H1 (cell line): Measurements from ENCODE around the gene SMOC2.

ENCODE experiments used
- CBX8 ChIP-seq: fragments of 300-800, 300-1000 bp; sonication (generic); IDR thresholded peaks from 2 replicates; pipeline ENCODE4 v1.7.1; 2016; ENCODE audit warnings: low read depth, low read length, borderline replicate concordance
- CHD1 ChIP-seq: IDR thresholded peaks from 2 replicates; pipeline ENCODE4 v1.6.1; 2012; ENCODE audit warnings: low read depth, low read length, improper control_type of control experiment
- EP300 ChIP-seq, 2 experiments: IDR thresholded peaks; 1 replicate in 1 of 2; 2 replicates in 1 of 2; pipeline ENCODE4 v1.6.1; 2011 to 2012; ENCODE audit warnings: low read depth in 2 of 2, low read length in 2 of 2, mild to moderate bottlenecking in 2 of 2, borderline replicate concordance in 1 of 2, inconsistent platforms in 1 of 2, moderate library complexity in 1 of 2
- EZH2 ChIP-seq: fragments of 200-600 bp; sonication (generic); IDR thresholded peaks from 2 replicates; pipeline ENCODE4 v1.7.1; 2012; ENCODE audit warnings: low read depth, mild to moderate bottlenecking, moderate library complexity, low read length, inconsistent platforms; ENCODE audit not compliant: severe bottlenecking
- JUN ChIP-seq: IDR thresholded peaks from 2 replicates; pipeline ENCODE4 v1.6.1; 2011; ENCODE audit warnings: low read depth, mild to moderate bottlenecking, improper control_type of control experiment, low read length
- NRF1 ChIP-seq: IDR thresholded peaks from 2 replicates; pipeline ENCODE4 v1.6.1; 2011; ENCODE audit warnings: mild to moderate bottlenecking, low read depth, low read length, improper control_type of control experiment
- POLR2A ChIP-seq, 2 experiments: IDR thresholded peaks; 1 replicate in 1 of 2; 2 replicates in 1 of 2; pipeline ENCODE4 v1.6.1; 2011; ENCODE audit warnings: low read depth in 2 of 2, low read length in 2 of 2, mild to moderate bottlenecking in 2 of 2; ENCODE audit errors: control extremely low read depth in 1 of 2
- POLR2AphosphoS5 ChIP-seq: IDR thresholded peaks from 2 replicates; pipeline ENCODE4 v1.6.1; 2011; ENCODE audit warnings: low read depth, low read length
- RAD21 ChIP-seq, 2 experiments: IDR thresholded peaks in 1 of 2; conservative IDR thresholded peaks in 1 of 2; 2 replicates each; pipeline ENCODE4 v1.6.1; 2011; ENCODE audit warnings: low read depth in 2 of 2, low read length in 2 of 2, improper control_type of control experiment in 1 of 2, inconsistent platforms in 1 of 2, mild to moderate bottlenecking in 1 of 2, moderate library complexity in 1 of 2
- SIRT6 ChIP-seq: IDR thresholded peaks from one replicate; pipeline ENCODE4 v1.7.1; 2012; ENCODE audit warnings: low read length, inconsistent platforms
- SUZ12 ChIP-seq: fragments of 200-600 bp; sonication (generic); IDR thresholded peaks from 2 replicates; pipeline ENCODE4 v1.6.1; 2012; ENCODE audit warnings: mild to moderate bottlenecking, inconsistent platforms, low read length, moderate library complexity, mixed read lengths
- USF2 ChIP-seq: IDR thresholded peaks from 2 replicates; pipeline ENCODE4 v1.6.1; 2011; ENCODE audit warnings: low read length, improper control_type of control experiment
- TF ChIP-seq, protein P1 (sequence below), 3 experiments: IDR thresholded peaks; 1 replicate in 2 of 3; 2 replicates in 1 of 3; pipeline versions ENCODE4 v1.5.1 to v1.6.1; 2011; ENCODE audit warnings: low read length in 3 of 3, mild to moderate bottlenecking in 3 of 3, inconsistent platforms in 2 of 3, low read depth in 1 of 3, moderate library complexity in 1 of 3; ENCODE audit not compliant: insufficient read depth in 1 of 3; ENCODE audit errors: control extremely low read depth in 1 of 3
- TF ChIP-seq, protein P2 (sequence below): IDR thresholded peaks from 2 replicates; pipeline ENCODE4 v1.6.1; 2012; ENCODE audit warnings: inconsistent platforms

DNA sequence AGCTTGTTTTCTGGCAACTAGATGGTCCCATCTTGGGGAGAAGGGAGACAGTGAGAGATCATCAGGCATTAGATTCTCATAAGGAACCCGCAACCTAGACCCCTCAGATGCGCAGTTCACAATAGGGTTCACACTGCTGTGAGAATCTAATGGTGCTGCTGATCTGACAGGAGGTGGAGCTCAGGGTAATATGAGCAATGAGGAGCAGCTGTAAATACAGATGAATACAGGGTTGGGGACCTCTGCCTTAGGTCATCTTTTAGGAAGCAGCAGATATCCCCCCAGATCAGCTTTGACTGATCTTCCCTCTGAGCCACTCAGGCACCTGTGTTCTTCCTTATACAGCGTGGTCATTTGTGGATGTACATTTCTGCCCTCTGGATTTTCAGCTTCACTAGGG lies 63.4 kb downstream of the SMOC2 start:
- TF ChIP-seq POLR2AphosphoS5 (no peak), EZH2 (no peak), NRF1 (no peak), SUZ12 (no peak), JUN (no peak), USF2 (no peak), CBX8 (no peak), CHD1 (no peak), RAD21 (IDR thresholded peaks at IDR 0.05 in 1 of 2, conservative IDR thresholded peaks at IDR 0.05 in 1 of 2; ENCODE audit: low read depth in 2 of 2, low read length in 2 of 2) (no peak), EP300 (IDR thresholded peaks at IDR 0.05; ENCODE audit: borderline replicate concordance in 1 of 2, low read depth in 2 of 2, low read length in 2 of 2) (no peak), POLR2A (IDR thresholded peaks at IDR 0.05; ENCODE audit: control extremely low read depth in 1 of 2, low read depth in 2 of 2, low read length in 2 of 2) (no peak), SIRT6 (no peak)
- TF ChIP-seq, protein P1, sequence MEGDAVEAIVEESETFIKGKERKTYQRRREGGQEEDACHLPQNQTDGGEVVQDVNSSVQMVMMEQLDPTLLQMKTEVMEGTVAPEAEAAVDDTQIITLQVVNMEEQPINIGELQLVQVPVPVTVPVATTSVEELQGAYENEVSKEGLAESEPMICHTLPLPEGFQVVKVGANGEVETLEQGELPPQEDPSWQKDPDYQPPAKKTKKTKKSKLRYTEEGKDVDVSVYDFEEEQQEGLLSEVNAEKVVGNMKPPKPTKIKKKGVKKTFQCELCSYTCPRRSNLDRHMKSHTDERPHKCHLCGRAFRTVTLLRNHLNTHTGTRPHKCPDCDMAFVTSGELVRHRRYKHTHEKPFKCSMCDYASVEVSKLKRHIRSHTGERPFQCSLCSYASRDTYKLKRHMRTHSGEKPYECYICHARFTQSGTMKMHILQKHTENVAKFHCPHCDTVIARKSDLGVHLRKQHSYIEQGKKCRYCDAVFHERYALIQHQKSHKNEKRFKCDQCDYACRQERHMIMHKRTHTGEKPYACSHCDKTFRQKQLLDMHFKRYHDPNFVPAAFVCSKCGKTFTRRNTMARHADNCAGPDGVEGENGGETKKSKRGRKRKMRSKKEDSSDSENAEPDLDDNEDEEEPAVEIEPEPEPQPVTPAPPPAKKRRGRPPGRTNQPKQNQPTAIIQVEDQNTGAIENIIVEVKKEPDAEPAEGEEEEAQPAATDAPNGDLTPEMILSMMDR (IDR thresholded peaks at IDR 0.05; ENCODE audit: control extremely low read depth in 1 of 3, insufficient read depth in 1 of 3, low read depth in 1 of 3, low read length in 3 of 3), result no peak
- TF ChIP-seq, protein P2, sequence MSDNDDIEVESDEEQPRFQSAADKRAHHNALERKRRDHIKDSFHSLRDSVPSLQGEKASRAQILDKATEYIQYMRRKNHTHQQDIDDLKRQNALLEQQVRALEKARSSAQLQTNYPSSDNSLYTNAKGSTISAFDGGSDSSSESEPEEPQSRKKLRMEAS, result no peak
